Glomerular endothelial cell (primary cell): ENCODE data around the gene ERH. TPM values are rescaled to one million over a fixed set of nuclear protein-coding genes. Genes with fewer than 3 reads are reported as not detected.

Experiments
- DNase-seq: peaks from one replicate; pipeline ENCODE4 v3.0.0-alpha.2; 2011; ENCODE audit warnings: low read depth, low spot score; ENCODE audit errors: extremely low read depth
- total RNA-seq: library from RNA; depleted of rRNA; stranded (reverse); fragments of >200 nt; gene quantifications from 2 replicates; pipeline ENCODE4 v1.2.3, GENCODE V29; 2015

Gene ERH
- total RNA-seq, 1 donor from 2014 or later = 128 TPM

DNA sequence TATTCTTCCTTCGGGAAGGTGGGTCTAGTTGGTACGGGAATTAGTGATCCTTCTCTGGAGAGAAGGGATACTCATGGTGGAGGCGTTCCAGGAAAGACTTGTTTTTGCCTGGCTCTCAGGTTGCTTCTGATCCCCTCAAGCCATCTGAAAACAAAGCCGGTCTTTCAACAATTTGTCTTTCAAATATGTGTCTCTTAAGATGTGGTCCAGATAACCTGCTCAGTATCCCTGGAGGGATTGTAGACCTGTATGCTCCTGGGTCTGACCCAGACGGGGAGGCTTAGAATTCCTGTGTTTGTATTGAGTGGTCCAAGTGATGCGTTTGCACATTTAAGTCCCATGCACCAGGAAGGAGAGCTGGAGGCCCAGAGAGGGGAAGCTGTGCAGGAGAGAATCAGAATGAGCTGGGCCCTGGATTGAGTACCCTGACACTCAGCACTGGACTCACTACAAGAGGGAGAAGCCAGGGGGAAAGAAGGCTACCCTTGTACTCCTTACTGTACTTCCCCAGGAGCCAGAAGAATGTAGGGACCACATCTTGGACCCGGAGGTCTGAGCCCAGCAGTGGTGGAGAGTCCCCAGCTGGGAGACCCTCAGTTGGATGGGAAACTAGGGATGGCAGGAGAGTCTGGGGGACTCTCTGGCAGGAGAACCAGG lies 40.4 kb downstream of the ERH start:
- no peak for DNase-seq

DNA sequence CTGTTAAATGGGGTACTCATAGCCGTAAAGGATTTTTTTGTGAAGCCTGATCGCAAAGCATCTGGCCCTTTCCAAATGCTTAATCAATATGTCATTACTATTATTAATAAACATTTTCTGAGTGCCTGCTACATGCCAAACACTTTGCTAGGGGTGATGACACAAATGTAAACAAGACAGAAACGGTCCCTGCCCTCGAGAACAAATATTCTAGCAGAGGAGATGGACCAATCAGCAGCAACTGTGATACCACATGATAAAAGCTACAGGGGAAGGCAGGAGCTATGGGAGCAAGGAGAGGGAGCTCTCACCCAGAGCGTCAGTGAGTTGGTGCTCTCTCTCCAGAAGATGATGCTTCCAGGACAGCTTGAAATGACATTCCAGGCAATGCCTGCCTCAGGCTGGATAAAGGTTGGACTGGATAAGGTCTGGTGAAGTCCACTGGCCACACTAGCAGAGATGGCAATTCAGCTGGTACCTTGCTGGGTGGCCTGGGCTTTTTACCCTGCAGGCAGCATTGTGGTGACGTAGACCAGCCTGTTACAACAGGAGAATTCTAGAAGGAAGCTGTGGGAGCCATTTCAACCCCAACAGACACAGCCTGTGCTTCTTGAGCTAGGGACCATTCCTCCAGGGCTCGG lies 41.1 kb downstream of the ERH start:
- DNase-seq = no peak

DNA sequence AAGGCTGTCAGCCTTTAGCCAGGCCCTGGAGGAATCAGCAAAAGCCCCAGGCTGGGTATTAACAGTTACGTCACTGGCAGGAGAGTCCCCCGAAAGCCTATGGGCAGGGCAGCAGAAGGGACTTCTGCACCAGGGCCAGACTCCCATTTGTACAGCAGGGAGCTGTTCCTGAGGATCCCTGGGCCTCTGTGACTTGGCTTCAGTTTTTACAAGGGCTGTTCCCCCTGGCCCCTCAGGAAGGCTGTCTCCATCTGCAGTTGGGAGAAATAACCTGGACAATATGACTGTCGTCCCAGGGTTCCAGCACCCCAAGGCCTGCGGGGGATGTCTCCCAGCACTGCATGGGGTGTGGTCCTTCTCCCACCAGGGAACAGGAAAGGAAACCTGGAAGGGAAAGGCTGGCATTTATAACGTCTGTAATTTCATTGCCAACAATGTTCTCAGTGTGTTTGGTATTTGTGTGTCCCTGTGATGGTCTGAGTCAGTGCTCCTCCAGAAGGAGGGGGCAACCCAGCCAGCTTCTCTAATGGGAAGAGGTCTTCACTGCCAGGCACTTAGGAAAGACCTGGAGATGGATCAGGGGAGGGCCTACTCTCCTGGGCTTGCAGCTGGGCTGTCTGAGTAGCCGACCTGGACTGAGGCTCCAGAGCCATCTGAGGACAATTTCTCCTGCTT lies 42.4 kb downstream of the ERH start:
- DNase-seq = no peak

DNA sequence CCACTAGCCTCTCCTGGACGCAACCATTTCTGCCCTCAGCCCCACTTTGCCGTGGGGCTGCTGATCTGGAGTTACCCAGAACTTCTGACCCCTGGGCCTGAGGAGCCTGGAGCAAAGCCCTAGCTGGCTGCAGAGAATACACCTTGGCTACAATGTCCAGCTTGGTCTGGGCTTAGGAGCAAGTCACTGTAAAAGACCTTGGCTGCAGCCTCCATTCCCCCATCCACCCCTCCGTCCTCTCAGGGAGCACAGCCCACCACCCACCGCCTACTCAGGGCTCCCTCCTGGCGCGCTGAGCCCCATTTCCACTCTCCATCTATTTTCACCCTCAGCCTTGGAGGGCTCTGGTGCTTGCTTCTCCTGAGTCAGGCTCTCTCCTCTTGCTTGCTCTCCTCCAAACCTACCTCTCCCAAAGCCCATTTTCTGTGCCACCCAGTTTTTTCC lies 42.9 kb downstream of the ERH start:
- DNase-seq = no peak

DNA sequence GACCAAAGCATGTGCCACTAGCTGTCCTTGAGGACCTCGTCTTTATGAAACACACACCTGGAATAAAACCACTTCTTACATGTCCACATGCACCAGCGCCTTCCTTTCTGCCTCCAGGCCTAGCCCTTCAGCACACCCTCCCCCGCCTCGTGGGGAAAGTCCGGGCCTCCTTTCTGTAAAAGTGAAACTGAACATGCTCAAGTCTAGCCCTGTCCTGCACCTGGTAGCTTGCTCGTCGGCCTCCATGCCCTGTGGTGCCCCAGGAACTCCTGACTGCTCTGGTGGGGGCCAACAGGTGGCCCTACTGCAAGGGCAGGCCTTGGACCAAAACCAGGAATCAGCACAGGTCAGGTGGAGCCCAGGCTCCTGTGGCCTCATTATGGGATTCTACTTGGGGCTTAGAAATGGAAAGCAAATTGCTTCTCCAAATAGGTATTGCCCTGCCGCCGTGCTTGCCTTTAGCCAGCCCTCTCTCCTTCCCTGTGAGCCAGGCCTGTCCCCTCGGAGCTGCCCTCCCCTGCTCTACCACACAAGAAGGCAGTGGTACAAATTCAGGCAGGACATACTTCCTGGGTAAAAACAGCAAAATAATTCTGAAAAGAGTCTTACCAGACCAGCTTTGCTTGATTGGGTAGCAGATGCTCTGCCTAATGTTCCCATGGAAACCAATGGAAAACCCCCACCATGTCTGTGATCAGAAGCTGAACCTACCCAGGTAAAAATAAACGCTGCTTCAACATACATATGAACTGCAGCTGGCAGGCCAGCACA lies 43.5 kb downstream of the ERH start:
- DNase-seq = no peak

DNA sequence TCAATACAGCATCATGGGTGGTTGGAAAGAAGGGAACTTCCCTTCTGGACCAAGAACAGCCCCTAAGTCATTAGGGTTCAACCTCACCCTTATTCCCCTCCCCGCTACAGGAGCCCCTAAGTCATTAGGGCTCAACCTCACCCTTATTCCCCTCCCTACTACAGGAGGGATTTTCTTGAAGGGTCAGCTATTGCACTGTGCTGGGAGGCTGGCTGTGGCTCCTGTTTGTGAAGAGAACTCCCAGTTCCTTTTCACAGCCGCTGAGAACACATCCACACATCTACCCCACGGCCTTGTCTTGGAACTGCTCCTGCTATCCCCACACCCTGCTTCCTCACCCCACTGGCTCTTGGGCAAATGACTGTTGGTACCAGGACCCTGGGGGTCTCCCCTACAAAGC lies 44.9 kb downstream of the ERH start:
- no peak for DNase-seq

DNA sequence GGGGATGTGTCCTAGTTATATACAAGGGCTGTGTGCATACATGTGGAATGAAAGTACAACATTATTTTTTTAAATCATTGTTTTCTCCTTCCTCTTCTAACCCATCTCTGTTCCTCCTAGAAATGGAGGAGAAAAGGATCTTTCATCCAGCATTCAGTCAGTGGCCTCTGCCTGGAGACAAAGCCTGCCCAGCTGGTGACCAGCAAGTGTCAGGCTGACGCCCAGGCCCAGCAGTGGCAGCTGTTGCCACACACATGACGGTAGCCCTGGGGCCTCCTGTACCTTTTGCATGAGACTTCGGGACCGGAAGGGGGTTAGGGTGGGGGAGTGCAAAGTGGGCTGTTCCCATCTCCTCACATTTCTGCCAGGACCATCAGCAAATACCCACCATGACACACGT lies 46.2 kb downstream of the ERH start:
- DNase-seq = no peak

DNA sequence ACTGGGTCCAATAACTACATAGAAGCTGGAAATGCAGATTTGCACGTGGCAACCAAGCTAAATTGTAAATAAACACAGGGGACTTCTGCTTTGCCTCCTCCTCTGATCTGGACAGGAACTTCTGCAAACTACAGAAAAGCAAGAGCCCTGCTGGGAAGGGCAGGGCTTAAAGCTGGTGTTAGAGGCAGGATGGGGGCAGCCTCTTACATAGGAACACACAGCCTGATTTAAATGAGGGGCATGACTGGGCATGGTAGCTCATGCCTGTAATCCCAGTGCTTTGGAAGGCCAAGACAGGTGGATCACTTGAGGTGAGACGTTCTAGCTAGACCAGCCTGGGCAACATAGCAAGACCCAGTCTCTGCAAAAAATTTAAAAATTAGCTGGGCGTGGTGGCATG lies 46.7 kb downstream of the ERH start:
- DNase-seq = no peak

DNA sequence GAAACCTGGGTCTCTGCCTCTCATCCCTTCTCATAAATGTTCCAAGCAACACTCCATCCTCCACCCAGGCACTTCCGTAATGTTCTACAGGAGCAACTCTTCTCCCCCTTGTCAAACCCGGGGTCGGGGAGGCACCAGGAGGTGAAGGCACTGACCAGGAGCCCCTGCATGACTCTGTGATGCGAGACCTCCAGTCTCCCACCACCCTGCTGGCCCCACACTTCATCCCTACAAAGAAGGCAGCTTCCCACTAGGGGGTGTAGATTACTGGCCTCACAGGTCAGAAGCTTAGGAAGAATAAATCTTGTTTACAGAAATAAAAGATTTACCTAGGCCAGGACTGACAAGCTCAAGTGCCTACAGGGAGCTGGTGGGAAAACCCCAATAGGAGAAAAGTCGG lies 47.2 kb downstream of the ERH start:
- DNase-seq = no peak

DNA sequence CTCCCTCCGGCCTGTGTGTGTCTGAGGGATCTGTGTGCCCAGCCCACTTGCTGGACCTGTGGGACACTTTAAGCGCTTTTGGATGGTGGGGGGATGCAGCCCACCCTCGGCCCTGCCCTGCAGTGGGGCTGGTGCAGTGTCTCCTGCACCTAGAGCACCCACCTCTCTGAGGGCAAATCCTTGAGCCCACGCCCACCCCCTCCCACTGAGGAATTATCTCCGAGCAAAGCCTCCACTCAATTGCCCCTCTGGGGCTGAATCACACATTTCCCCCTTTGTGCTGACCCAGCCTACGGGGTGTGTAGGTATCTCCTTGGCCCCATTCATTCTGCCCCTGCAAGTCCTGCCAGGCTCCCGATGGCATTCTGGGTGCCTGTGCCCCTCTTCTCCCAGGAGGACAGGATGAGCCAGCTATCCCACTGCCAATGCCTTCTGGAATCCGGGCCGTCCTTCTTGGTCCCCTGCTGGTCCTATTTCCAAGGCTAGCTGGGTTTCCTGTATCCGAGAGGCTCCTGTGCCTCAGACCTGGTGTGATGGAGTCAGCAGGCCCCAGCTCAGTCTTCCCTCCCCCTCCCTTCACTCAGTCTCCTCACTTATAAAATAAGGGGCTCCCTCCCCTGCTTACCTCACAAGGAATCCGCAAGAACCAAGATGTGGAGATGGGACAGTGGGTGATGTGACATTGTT lies 48.9 kb downstream of the ERH start:
- DNase-seq = no peak

DNA sequence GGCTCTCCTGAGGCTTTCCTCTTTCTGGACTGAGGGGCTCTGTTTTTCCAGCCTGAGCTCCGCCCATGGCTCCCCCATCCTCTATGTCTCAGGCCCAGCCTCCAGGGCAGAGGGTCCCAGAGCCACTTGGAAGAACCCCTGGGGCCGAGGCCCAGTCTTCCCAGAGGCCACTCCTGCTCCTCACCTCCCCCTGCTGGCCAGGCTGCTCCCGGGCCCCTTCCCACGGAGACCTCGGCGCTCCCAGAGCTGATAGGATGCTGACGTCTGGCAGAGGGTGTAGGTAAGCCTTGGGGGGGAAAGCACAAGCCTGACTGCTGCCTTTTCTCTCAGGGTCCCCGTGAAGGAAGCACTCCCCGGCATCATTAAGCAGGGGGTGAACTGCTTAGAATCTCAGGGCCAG lies 51.4 kb downstream of the ERH start:
- no peak for DNase-seq

DNA sequence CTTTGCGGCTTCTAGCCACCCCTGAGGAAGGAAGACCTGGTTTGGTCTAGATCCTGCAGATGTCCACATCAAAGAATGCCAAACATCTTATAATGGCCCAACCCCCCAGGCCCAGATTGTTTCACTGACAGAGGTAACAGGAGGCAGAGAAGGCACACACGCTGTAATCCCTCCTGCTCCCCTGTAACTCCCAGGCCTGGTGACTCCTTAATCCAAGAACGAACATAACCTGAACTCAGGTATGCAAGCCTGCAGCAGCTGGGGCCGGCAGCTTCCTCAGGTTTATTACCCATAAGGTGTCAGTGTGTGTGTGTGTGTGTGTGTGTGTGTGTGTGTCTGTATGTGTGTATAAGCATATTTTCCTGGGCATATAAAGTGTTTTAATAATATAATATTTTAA lies 52.7 kb downstream of the ERH start:
- DNase-seq = no peak

DNA sequence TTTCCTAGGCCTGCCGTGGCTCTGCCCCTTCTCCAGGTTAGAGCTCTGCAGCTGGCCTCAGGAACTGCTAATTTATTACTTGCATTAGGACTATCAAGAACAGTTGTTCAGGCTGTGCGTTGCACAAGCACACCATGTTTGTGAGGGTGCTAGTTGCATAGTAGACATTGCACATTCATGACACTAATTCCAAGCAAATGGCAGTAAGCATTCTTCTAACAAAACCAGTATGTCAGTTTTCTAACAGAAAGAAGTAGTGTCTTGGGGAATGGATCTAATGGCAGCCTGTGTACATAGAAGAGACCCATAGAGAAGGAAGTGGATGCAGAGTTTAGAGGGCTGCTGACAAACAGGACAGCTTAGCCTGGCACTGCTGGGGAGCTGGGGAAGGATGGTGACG lies 53.9 kb downstream of the ERH start:
- no peak for DNase-seq

DNA sequence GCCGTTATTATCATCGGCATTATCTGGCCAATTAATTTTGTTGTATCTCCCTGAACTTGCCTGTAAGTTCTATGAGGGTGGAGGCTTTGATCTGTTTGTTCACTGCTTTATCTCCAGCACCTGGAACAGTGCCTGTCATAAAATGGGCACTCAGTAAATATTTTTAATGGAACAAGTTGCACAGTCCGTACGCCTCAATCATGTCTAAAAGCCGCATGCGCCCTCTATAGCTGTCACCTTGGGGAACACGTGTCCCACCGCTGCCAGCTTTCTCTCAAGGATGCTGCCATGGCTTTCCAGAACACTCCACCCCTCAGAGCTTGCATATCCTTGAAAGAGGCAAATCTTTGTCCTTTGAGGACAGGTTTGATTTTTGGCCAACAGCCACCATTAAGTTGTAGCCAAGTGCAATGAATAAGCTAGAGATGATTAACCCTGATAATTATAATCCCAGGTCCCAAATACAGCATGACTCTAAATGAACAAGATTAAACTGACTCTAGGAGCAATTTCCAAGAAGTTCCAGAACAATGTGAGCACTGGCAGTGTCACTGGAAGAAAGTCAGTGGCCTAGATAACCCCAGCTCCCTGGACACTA lies 55.1 kb downstream of the ERH start:
- no peak for DNase-seq

DNA sequence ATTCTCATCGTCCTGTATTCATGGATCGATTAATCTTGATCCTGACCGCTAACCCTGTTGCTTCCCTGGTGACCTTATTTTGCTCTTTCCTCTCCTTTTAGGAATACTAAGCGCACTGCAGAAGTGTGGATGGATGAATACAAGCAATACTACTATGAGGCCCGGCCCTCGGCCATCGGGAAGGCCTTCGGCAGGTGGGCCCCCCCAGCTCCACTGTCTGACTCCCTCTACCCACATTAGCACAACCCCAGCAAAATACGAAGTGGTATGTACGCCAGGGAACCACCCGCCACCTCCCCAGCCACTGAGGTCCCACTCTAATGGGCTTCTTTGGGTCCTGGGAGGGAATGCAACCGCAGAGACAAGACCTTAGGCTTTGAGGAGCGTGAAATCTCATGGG lies 58.7 kb downstream of the ERH start:
- no peak for DNase-seq

DNA sequence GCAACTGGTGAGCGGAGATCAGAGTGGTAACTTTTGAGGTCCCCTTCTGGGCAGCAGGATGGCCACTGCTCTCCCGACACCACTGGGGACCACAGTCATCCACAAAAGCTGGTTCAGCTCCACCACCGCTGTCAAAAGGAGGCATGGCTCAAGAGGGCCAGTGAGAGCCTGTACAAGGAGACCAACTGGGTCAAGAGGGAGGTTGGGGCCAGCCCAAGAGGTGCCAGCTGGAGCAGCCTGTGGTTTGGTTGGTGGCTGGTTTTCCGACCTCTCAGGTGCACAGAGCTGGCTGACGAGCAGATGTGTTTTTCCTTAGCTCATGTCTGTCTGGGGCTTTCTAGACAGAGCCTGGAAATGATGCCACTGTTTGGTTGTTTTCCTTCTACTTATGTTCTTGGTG lies 60.1 kb downstream of the ERH start:
- DNase-seq = no peak

DNA sequence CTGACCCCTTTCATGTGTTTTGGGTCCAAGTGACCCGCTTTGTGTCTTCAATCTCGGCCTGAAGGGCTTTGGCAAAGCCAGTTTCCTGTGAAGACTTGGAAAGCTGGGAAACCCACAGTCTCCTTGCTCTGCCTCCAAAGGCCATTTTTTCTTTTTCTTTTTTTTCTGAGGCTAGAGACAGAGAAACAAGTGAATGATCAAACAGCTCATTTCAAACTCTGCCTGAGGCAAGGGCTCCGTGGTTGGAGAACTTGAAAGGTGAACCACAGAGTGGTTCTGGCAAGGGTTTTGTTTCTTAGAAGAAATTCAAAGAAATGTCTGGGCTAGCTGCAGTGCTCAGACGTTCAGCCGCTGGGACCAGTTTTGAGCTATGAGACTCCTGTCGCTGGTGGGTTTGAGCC lies 62.7 kb downstream of the ERH start:
- no peak for DNase-seq

DNA sequence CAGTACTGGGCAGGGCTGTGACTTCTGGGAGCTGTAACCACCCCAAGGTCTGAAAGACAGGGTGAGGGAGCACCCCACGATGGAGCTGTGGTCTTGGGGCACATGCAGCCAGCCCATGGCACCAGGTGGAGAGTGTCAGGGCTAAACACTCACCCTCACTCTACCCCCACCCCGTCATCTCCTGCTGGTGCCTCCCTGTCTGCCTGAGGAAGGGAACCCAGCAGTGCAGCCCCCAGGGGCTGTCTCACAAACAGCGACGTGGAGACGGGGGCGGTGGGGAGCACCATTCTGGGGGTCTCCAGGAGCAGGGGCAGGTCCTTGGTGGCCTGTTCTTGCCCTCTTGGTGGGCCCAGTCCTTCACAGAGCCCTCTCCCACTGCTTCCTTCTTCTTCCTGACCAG lies 63.5 kb downstream of the ERH start:
- no peak for DNase-seq

DNA sequence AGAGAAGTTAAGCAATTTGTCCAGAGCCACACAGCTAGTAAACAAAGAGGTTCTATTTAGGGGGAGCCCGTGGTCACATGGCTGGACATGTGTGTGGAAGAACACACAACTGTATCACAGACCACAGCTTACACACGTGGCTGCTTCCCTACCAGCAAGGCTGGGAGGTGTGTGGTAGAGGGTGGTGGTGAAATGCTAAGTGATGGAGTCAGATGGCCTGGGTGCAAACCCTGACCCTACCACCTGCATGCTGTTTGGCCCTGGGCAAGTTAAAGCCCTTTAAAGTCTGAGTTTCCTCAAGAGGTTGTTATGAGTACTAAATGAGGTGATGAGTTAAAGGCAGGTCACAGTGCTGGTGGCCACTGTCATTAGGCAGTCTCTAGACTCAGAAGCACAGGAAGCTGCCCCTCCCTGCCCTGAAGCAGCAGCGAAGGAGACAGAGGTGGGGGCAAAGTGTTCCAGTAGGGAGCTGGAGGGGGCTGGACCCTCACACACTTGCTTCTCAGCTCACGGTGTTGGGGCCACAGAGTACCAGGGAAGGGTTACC lies 64.2 kb downstream of the ERH start:
- no peak for DNase-seq

DNA sequence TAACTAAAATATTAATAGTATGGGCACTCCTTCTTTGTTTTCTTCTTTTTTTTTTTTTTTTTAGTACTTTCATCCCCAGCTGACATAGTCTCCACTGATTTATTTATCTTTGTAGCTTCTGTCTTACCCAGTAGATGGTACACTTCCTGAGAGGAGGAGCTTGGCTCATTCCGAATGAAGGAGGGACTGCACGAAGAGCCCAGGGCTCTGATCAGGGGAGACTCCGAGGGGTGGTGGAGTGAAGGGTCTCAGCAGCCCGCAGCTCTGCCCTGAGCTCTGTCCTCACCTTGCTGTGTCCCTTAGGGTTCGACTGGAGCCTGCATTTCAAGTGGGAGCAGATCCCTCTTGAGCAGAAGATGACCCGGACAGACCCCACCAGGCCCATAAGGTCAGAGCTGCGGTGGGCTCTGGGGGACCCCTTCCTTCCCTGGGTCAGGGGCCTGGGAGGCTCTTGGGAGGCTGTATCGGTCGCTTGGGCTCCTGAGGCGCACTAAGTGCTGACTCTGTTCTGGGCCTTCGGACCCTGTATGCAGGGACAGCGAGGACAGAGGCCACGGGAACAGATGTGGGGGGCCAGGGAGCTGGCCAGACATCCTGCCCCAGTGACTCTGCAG lies 65.2 kb downstream of the ERH start:
- no peak for DNase-seq
